ENCODE results near the gene SOCS1. TPM values are rescaled to one million over a fixed set of nuclear protein-coding genes. Genes with fewer than 3 reads are reported as not detected.

The SOCS1 gene
- total RNA-seq, 2 experiments from 2014 or later = 23.4 to 47.1 TPM

DNA sequence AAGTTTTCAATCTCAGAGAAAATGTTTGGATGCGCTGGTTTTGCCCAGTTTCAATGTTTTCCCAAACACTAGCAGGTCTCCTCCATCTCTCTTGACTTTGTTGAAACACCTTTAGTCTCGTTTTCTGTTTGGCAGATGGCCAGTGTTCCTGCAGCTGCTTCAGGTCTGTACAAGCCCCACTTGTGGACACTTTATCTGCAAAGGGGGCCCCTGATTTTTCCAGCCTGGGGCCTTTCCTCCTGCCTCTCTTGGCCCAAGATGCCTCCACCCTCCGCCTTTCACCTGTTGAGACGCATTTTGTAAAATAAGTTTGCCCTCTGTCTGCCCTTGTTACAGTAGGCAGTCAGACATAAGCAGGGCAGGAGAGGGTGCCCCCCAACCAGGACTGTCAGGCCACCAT is 47.0 kb upstream of the SOCS1 start:
- no peak overlapping the region for H3K4me3 ChIP-seq (ENCODE audit: low read depth, low read length, poor library complexity, severe bottlenecking)
- H3K79me2 ChIP-seq (ENCODE audit: insufficient read depth, low read depth, low read length) = no peaks in the 10 kb centered on the region
- TF ChIP-seq, protein P1, sequence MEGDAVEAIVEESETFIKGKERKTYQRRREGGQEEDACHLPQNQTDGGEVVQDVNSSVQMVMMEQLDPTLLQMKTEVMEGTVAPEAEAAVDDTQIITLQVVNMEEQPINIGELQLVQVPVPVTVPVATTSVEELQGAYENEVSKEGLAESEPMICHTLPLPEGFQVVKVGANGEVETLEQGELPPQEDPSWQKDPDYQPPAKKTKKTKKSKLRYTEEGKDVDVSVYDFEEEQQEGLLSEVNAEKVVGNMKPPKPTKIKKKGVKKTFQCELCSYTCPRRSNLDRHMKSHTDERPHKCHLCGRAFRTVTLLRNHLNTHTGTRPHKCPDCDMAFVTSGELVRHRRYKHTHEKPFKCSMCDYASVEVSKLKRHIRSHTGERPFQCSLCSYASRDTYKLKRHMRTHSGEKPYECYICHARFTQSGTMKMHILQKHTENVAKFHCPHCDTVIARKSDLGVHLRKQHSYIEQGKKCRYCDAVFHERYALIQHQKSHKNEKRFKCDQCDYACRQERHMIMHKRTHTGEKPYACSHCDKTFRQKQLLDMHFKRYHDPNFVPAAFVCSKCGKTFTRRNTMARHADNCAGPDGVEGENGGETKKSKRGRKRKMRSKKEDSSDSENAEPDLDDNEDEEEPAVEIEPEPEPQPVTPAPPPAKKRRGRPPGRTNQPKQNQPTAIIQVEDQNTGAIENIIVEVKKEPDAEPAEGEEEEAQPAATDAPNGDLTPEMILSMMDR (conservative IDR thresholded peaks at IDR 0.05; ENCODE audit: low read length) = no peak
- TF ChIP-seq EZH2phosphoT487 (IDR thresholded peaks at IDR 0.05; ENCODE audit: borderline replicate concordance, low read depth, low read length) = no peak
- intact Hi-C loops (cut with micrococcal nuclease; ENCODE audit: unreplicated experiment) = no loop called here
- peak overlapping the region; percentile 16; the same call in 1 of the 2 replicates for H3K4me2 ChIP-seq (ENCODE audit: low read length)
- H3K36me3 ChIP-seq (ENCODE audit: insufficient read depth, low read length) = no peaks in the 10 kb centered on the region; the same call in 1 of the 2 replicates
- peaks cover 11% of the 10 kb centered on the region for H3K9me3 ChIP-seq (ENCODE audit: low read length)
- ChIA-PET POLR2A (no interaction called here), CTCF (ENCODE audit: unreplicated experiment) (no interaction called here)
- BruUV-seq (replicated peaks) = no TSS peak
- H3K27ac ChIP-seq (ENCODE audit: low read depth, low read length, poor library complexity, severe bottlenecking) = peak overlapping the region; percentile 18
- no peak for DNase-seq (ENCODE audit: low spot score)
- H2AFZ ChIP-seq (ENCODE audit: low read length) = peak overlapping the region; percentile 17; the same call in 1 of the 2 replicates
- no peaks in the 10 kb centered on the region for H4K20me1 ChIP-seq (ENCODE audit: insufficient read depth, low read length)
- peaks cover 79% of the 10 kb centered on the region for H3K4me1 ChIP-seq (ENCODE audit: insufficient read depth, low read length, poor library complexity, severe bottlenecking)
- no peaks in the 10 kb centered on the region for H3K9me2 ChIP-seq (ENCODE audit: insufficient read depth, low read length)

DNA sequence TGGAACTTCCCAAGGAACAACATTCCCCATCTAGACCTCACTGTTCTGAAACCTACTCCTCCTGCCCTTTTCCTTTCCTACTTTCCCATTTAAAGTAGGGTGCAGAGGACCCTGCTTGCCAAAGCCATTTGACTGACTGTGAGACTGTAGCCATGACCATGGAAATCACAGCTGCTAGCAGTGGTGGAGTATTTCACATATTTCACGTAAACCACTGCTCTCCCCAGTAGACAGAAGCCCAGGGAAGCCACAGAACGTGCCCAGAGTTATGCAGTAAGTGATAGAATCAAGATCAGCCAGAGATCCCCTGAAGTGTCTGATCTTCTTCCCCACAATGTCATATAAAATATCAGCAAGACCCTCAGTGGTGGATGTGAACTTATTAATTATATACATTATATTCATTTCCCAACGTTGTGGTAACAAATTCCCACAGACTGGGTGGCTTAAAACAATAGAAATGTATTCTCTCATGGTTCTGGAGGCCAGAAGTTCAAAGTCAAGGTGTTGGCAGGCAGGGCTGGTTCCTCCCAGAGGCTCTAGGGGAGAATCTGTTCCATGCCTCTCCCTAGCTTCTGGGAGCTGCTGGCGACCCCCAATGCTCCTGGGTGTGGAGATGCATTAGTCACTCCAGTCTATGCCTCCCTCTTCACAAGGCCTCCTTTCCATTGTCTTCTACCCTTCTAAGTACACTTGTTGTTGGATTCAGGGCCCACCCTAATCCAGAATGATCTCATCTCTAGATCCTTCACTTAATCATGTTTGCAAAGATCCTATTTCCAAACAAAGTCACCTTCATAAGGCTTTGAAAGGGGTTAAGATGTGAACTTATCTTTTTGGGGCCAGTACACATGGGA is 45.9 kb upstream of the SOCS1 start:
- no peaks in the 10 kb centered on the region for H3K79me2 ChIP-seq (ENCODE audit: insufficient read depth, low read depth, low read length)
- intact Hi-C loops (cut with micrococcal nuclease; ENCODE audit: unreplicated experiment) = no loop called here
- H3K27ac ChIP-seq (ENCODE audit: low read depth, low read length, poor library complexity, severe bottlenecking) = peak overlapping the region; percentile 39
- H3K4me3 ChIP-seq (ENCODE audit: low read depth, low read length, poor library complexity, severe bottlenecking) = no peak overlapping the region
- H3K4me2 ChIP-seq (ENCODE audit: low read length) = no peak overlapping the region
- no peaks in the 10 kb centered on the region for H4K20me1 ChIP-seq (ENCODE audit: insufficient read depth, low read length)
- TF ChIP-seq, protein P1 (conservative IDR thresholded peaks at IDR 0.05; ENCODE audit: low read length) = no peak
- TF ChIP-seq EZH2phosphoT487 (IDR thresholded peaks at IDR 0.05; ENCODE audit: borderline replicate concordance, low read depth, low read length) = no peak
- H3K4me1 ChIP-seq (ENCODE audit: insufficient read depth, low read length, poor library complexity, severe bottlenecking) = peaks cover 79% of the 10 kb centered on the region
- H3K9me2 ChIP-seq (ENCODE audit: insufficient read depth, low read length) = no peaks in the 10 kb centered on the region
- POLR2A ChIA-PET = no interaction called here
- H3K36me3 ChIP-seq (ENCODE audit: insufficient read depth, low read length) = no peaks in the 10 kb centered on the region
- no TSS peak for BruUV-seq (replicated peaks)
- no peak overlapping the region for H2AFZ ChIP-seq (ENCODE audit: low read length)
- CTCF ChIA-PET (ENCODE audit: unreplicated experiment) = interaction anchor here (0.5 kb wide), 1 partner anchor 490 kb away, joined by 3 read pairs; no protein-coding TSS in a partner anchor
- no peak for DNase-seq (ENCODE audit: low spot score)
- no peaks in the 10 kb centered on the region; the same call in 1 of the 2 replicates for H3K9me3 ChIP-seq (ENCODE audit: low read length)

DNA sequence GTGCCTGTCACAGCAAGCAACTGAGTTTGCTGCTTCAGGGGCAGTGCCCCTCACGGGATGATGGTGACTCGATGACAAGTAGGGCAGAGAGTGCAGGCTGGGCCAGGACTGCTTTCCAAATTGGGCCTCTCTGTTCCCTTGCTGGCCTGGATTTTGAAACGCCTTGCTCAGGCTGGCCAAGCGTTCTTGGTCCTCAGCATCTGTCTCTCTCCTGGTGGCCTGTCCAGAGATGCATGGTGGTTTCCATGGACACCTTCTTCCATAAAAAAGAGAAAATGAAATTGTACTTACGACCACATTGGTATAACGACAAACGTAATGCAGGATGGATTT is 44.5 kb upstream of the SOCS1 start:
- peaks cover 80% of the 10 kb centered on the region for H3K4me1 ChIP-seq (ENCODE audit: insufficient read depth, low read length, poor library complexity, severe bottlenecking)

More for the DNA sequence above, 44.5 kb upstream of the SOCS1 start:
- H3K4me3 ChIP-seq (ENCODE audit: low read depth, low read length, poor library complexity, severe bottlenecking) = no peak overlapping the region
- H3K4me2 ChIP-seq (ENCODE audit: low read length) = peak overlapping the region; percentile 82
- no peaks in the 10 kb centered on the region for H4K20me1 ChIP-seq (ENCODE audit: insufficient read depth, low read length)
- no peaks in the 10 kb centered on the region for H3K9me2 ChIP-seq (ENCODE audit: insufficient read depth, low read length)
- no TSS peak for BruUV-seq (replicated peaks)
- H3K36me3 ChIP-seq (ENCODE audit: insufficient read depth, low read length) = no peaks in the 10 kb centered on the region
- peak overlapping the region; percentile 96 for H3K27ac ChIP-seq (ENCODE audit: low read depth, low read length, poor library complexity, severe bottlenecking)
- DNase-seq (ENCODE audit: low spot score) = no peak
- intact Hi-C loops (cut with micrococcal nuclease; ENCODE audit: unreplicated experiment) = no loop called here
- TF ChIP-seq EZH2phosphoT487 (IDR thresholded peaks at IDR 0.05; ENCODE audit: borderline replicate concordance, low read depth, low read length) = no peak
- TF ChIP-seq, protein P1 (conservative IDR thresholded peaks at IDR 0.05; ENCODE audit: low read length) = no peak
- CTCF ChIA-PET (ENCODE audit: unreplicated experiment) = interaction anchor here (1.0 kb wide), 1 partner anchor 8 kb away, joined by 3 read pairs; no protein-coding TSS in a partner anchor
- no peaks in the 10 kb centered on the region for H3K79me2 ChIP-seq (ENCODE audit: insufficient read depth, low read depth, low read length)
- H3K9me3 ChIP-seq (ENCODE audit: low read length) = no peaks in the 10 kb centered on the region
- POLR2A ChIA-PET = interaction anchor here (4.3 kb wide), 1 partner anchor 10 kb away, joined by 79 read pairs; no protein-coding TSS in a partner anchor
- peak overlapping the region; percentile 64; the same call in 1 of the 2 replicates for H2AFZ ChIP-seq (ENCODE audit: low read length)

All from OCI-LY7 (cell line).